Transverse colon (tissue), 4 donors: ENCODE measurements around the gene TNFRSF8.

Source experiments
- CTCF ChIP-seq, 5 experiments: fragments of 200-600 bp in 3 of 5; fragments of 450-650 bp in 2 of 5; sonication (generic) in 3 of 5; IDR thresholded peaks; 1 replicate in 2 of 5; 2 replicates in 3 of 5; pipeline ENCODE4 v1.5.1; 2016 to 2017; ENCODE audit warnings: antibody characterized with exemption in 5 of 5, inconsistent platforms in 3 of 5, mild to moderate bottlenecking in 2 of 5, moderate library complexity in 1 of 5
- EP300 ChIP-seq: sonication (generic); formaldehyde crosslinking; IDR thresholded peaks from one replicate; pipeline ENCODE4 v1.6.1; 2017; ENCODE audit warnings: antibody characterized with exemption, low read depth
- POLR2AphosphoS5 ChIP-seq, 3 donors: sonication (generic); formaldehyde crosslinking; IDR thresholded peaks; one replicate each; pipeline ENCODE4 v1.6.1; 2016; ENCODE audit warnings: antibody characterized with exemption in 3 of 3

GRCh38 chr1:12179676-12180075, 116.6 kb downstream of the TNFRSF8 start:
- TF ChIP-seq POLR2AphosphoS5 (IDR thresholded peaks at IDR 0.05) (no peak), EP300 (no peak), CTCF (IDR thresholded peaks at IDR 0.05) (no peak)
